GM23338 (cell line): ENCODE data around the gene ZNF483. TPM values are rescaled to one million over a fixed set of nuclear protein-coding genes. Genes with fewer than 3 reads are reported as not detected.

ENCODE experiments used
- polyA plus RNA-seq: library from polyadenylated mRNA; unstranded; fragments of >200 nt; fragmentation: Nextera tagmentation; extraction: Ambion mirVana; gene quantifications from 2 replicates; pipeline ENCODE4 v1.2.1, GENCODE V29; 2016
- total RNA-seq: library from RNA; depleted of rRNA; stranded (reverse); fragments of >200 nt; shearing (Covaris generic); gene quantifications from 2 replicates; pipeline ENCODE4 v1.2.3, GENCODE V29; 2014; rRNA removed

Gene ZNF483
- total and polyA plus RNA-seq, 2 experiments from 2014 or later: 9.7 to 112 TPM

Other genes starting within 250 kb of the ZNF483 start
- not detected in 2 replicates for gene OR2K2, start 195.0 kb upstream of the ZNF483 start, total RNA-seq
- gene OR2K2, start 195.0 kb upstream of the ZNF483 start, polyA plus RNA-seq: not detected in 2 replicates
- 91.9 and 104 TPM in 2 replicates for gene ECPAS, start 40.8 kb upstream of the ZNF483 start, total RNA-seq
- gene ECPAS, start 40.8 kb upstream of the ZNF483 start, polyA plus RNA-seq: 50.8 and 51.4 TPM in 2 replicates
- gene PTGR1, start 74.5 kb downstream of the ZNF483 start, total RNA-seq: 21.9 and 24.7 TPM in 2 replicates
- 15.3 and 19.1 TPM in 2 replicates for gene PTGR1, start 74.5 kb downstream of the ZNF483 start, polyA plus RNA-seq
- gene DNAJC25, start 106.2 kb downstream of the ZNF483 start, total RNA-seq: 8.9 and 9.6 TPM in 2 replicates
- 6.8 and 8.4 TPM in 2 replicates for gene DNAJC25, start 106.2 kb downstream of the ZNF483 start, polyA plus RNA-seq
- 49.9 and 62.1 TPM in 2 replicates for gene GNG10, start 136.4 kb downstream of the ZNF483 start, total RNA-seq
- gene GNG10, start 136.4 kb downstream of the ZNF483 start, polyA plus RNA-seq: 52.6 and 61.2 TPM in 2 replicates